AG04449 (cell line): ENCODE data around the gene NUTM2F.
"Not testable (repeated sequence)": the region's sequence is repeated elsewhere in the genome, so short reads cannot be mapped to it uniquely, and the experiment has no call there.

Experiments
- CTCF ChIA-PET: fragments of 350-600 bp; formaldehyde crosslinking; extraction: SDS; loops from one replicate; lab custom pipeline; 2021; ENCODE audit warnings: antibody characterized with exemption; lab: Yijun Ruan, JAX
- POLR2A ChIA-PET: fragments of 400-600, 350-600 bp; formaldehyde crosslinking; extraction: SDS; loops from one replicate; lab custom pipeline; 2020; ENCODE audit warnings: antibody characterized with exemption, inconsistent platforms; lab: Yijun Ruan, JAX
- DNase-seq: peaks from one replicate; pipeline ENCODE4 v3.0.0-alpha.2; 2010; ENCODE audit warnings: low read depth, low spot score
- H3K4me3 ChIP-seq: 2 replicates; pipeline ENCODE4 v1.5.1; 2011; ENCODE audit warnings: low read depth, mild to moderate bottlenecking, control low read depth, low read length
- CTCF ChIP-seq: IDR thresholded peaks from one replicate; pipeline ENCODE4 v1.5.1; 2011; ENCODE audit warnings: mild to moderate bottlenecking, moderate library complexity, low read length, control low read depth, inconsistent platforms; ENCODE audit not compliant: insufficient read depth; ENCODE audit errors: missing control alignments

NUTM2F gene

GRCh38 chr9:94280409-94280989, 47.9 kb downstream of the NUTM2F start:
- no peak for TF ChIP-seq CTCF
- CTCF ChIA-PET = no interaction called here

GRCh38 chr9:94277885-94278536, 50.4 kb downstream of the NUTM2F start:
- ChIA-PET CTCF (interaction anchor here (0.6 kb wide), 1 partner anchor 851 kb away, joined by 3 read pairs; no protein-coding TSS in a partner anchor), POLR2A (no interaction called here)
- no peak for TF ChIP-seq CTCF
- no peak overlapping the region for H3K4me3 ChIP-seq
- no peak for DNase-seq

More at GRCh38 chr9:94280409-94280989, 47.9 kb downstream of the NUTM2F start:
- POLR2A ChIA-PET = no interaction called here
- H3K4me3 ChIP-seq = no peak overlapping the region
- no peak for DNase-seq

GRCh38 chr9:94277029-94277428, 51.4 kb downstream of the NUTM2F start:
- CTCF ChIA-PET, H3K4me3 ChIP-seq, POLR2A ChIA-PET, DNase-seq: not testable (repeated sequence)

GRCh38 chr9:94270009-94270408, 58.4 kb downstream of the NUTM2F start:
- no peak overlapping the region for H3K4me3 ChIP-seq
- no peak for TF ChIP-seq CTCF
- CTCF ChIA-PET = no interaction called here
- POLR2A ChIA-PET = no interaction called here
- DNase-seq = no peak

- ChIA-PET POLR2A (no interaction called here), CTCF (no interaction called here)
- no peak for TF ChIP-seq CTCF
- no peak for DNase-seq
- H3K4me3 ChIP-seq = no peak overlapping the region
Observed at GRCh38 chr9:94269264-94269663, 59.2 kb downstream of the NUTM2F start.
